ENCODE data around the gene RABL3.

- TF ChIP-seq POLR2A (IDR thresholded peaks at IDR 0.05; ENCODE audit: low read depth, low read length) (no peak), POLR2AphosphoS5 (IDR thresholded peaks at IDR 0.05; ENCODE audit: low read depth, low read length) (no peak)
Observed at GRCh38 chr3:120664926-120665325, 77.4 kb downstream of the RABL3 start.

Data from GM12892 (cell line).